NT2/D1 (cell line): ENCODE results near the gene FYCO1.

ENCODE experiments used
- DNase-seq: peaks from one replicate; pipeline ENCODE4 v3.0.0-alpha.2; 2011; ENCODE audit warnings: low read depth, low spot score
- H3K27me3 ChIP-seq: 2 replicates; pipeline ENCODE4 v1.6.0; 2011; ENCODE audit warnings: mild to moderate bottlenecking; ENCODE audit not compliant: insufficient read length, insufficient read depth
- H3K36me3 ChIP-seq: 2 replicates; pipeline ENCODE4 v1.6.1; 2011; ENCODE audit warnings: mild to moderate bottlenecking, low read length, mixed read lengths; ENCODE audit not compliant: insufficient read depth, insufficient read length
- H3K4me1 ChIP-seq: 2 replicates; pipeline ENCODE4 v1.5.1; 2011; ENCODE audit not compliant: insufficient read depth, insufficient read length
- H3K4me3 ChIP-seq: 2 replicates; pipeline ENCODE4 v1.5.1; 2011; ENCODE audit warnings: low read depth; ENCODE audit not compliant: insufficient read length
- H3K9ac ChIP-seq: 2 replicates; pipeline ENCODE4 v1.6.0; 2011; ENCODE audit warnings: low read depth; ENCODE audit not compliant: insufficient read length
- H3K9me3 ChIP-seq: 2 replicates; pipeline ENCODE4 v1.5.1; 2011; ENCODE audit warnings: mild to moderate bottlenecking, low read length; ENCODE audit not compliant: insufficient read depth
- SUZ12 ChIP-seq: IDR thresholded peaks from 2 replicates; pipeline ENCODE4 v1.6.1; 2011; ENCODE audit not compliant: insufficient read length, insufficient read depth; ENCODE audit errors: extremely low read depth
- YY1 ChIP-seq: IDR thresholded peaks from 2 replicates; pipeline ENCODE4 v1.6.1; 2011; ENCODE audit not compliant: insufficient read length, insufficient read depth
- ZNF274 ChIP-seq: IDR thresholded peaks from 2 replicates; pipeline ENCODE4 v1.6.1; 2011; ENCODE audit warnings: mild to moderate bottlenecking, low read depth, low read length

Gene FYCO1

DNA sequence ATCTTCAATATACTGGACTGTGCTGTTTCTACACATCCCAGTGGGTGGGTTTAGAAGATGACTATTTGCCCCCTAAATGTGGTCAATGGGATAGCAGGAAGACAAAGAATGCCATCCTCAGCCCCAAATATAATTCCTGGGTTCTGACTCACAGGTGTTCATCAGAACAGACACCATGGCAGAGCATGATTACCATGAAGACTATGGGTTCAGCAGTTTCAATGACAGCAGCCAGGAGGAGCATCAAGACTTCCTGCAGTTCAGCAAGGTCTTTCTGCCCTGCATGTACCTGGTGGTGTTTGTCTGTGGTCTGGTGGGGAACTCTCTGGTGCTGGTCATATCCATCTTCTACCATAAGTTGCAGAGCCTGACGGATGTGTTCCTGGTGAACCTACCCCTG is 49.3 kb downstream of the FYCO1 start:
- Histone ChIP-seq H3K36me3 (peaks cover 54% of the 10 kb centered on the region), H3K27me3 (no peaks in the 10 kb centered on the region), H3K4me3 (no peak overlapping the region), H3K9me3 (no peaks in the 10 kb centered on the region), H3K9ac (no peak overlapping the region), H3K4me1 (no peaks in the 10 kb centered on the region)
- no peak for DNase-seq
- no peak for TF ChIP-seq YY1
- no peak for TF ChIP-seq ZNF274
- no peak for TF ChIP-seq SUZ12

DNA sequence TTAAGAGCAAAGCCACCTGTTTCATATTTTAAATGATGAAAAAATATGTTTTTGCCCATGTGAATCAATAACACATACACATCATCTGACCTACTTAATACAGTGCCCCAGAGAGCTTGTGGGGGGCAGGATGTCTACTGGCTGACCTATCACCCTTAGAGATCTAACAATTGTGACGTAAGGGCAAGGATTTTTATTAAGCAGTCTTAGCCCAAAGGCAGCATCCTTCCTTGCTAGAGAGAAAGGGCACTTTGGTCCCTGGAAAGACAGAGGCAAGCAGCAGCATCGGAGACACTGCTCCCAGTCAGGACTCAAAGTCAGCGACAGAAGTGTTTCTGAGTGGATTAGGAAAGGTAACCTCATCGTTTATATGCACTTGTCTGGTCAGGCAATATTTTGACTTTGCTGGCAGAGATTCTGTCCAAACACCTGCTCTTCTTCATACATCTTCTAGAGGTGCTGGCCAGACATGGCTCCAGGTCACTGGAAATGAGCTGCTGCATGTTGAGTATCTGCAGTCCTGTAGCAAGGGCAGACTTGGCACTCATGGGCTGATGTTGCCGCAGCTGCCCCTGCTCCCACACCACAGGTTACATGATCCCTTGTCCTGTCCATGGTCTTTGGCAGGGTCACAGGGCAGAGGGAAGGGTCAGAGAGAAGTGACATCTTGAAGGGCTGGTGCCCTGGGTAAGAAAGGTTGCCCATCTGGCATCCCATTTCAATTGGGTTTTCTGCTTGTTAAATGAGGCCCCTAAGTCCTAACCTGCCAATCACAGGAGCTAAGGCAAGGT is 50.6 kb downstream of the FYCO1 start:
- no peak for DNase-seq
- TF ChIP-seq SUZ12: no peak
- TF ChIP-seq YY1: no peak
- no peak for TF ChIP-seq ZNF274
- Histone ChIP-seq H3K27me3 (no peaks in the 10 kb centered on the region), H3K9me3 (no peaks in the 10 kb centered on the region), H3K9ac (no peak overlapping the region), H3K4me1 (peaks cover 3% of the 10 kb centered on the region), H3K36me3 (peaks cover 41% of the 10 kb centered on the region), H3K4me3 (no peak overlapping the region)

DNA sequence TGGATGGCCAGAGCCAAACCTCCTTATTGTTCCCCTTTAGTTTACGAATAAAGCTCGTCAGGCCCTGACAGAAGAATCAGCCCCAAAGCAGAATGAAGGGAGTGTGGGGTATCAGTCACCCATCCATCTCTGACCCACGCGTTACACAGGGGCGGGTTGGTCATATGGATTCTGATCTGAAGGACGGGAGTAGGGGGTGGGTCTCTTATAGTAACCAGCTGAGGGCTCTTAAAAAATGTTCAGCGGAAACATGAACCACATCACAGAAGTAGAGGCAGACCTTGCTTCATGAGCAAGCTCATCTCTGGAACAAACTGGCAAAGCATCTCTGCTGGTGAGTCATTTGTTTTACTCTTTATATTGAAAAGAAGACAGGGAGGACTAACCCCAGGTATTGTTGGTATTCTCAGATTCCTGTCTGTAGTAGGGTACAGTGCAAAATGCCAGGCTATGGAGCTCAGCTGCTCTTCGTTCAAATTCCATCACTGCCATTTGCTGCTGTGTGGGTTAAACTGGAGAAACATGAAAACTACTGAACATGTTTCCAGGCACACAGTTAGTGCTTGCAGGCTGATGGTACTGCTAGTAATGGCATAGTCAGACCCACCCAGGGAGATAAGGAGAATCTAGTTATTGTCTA is 52.3 kb downstream of the FYCO1 start, which contains the start of gene CXCR6:
CXCR6 (plus strand) TSS at position 258 of the 640 bp plus-strand sequence. CDS start 3,018 bp downstream, outside the sequence.
- H3K27me3 ChIP-seq: no peaks in the 10 kb centered on the region
- no peak within 1 kb of the TSS for H3K4me3 ChIP-seq
- H3K4me1 ChIP-seq: peaks cover 3% of the 10 kb centered on the region
- TF ChIP-seq ZNF274: no peak
- TF ChIP-seq SUZ12: no peak
- no peak for TF ChIP-seq YY1
- H3K9ac ChIP-seq: no peak within 1 kb of the TSS
- H3K9me3 ChIP-seq: no peaks in the 10 kb centered on the region
- peaks cover 24% of the 10 kb centered on the region for H3K36me3 ChIP-seq
- no peak for DNase-seq

DNA sequence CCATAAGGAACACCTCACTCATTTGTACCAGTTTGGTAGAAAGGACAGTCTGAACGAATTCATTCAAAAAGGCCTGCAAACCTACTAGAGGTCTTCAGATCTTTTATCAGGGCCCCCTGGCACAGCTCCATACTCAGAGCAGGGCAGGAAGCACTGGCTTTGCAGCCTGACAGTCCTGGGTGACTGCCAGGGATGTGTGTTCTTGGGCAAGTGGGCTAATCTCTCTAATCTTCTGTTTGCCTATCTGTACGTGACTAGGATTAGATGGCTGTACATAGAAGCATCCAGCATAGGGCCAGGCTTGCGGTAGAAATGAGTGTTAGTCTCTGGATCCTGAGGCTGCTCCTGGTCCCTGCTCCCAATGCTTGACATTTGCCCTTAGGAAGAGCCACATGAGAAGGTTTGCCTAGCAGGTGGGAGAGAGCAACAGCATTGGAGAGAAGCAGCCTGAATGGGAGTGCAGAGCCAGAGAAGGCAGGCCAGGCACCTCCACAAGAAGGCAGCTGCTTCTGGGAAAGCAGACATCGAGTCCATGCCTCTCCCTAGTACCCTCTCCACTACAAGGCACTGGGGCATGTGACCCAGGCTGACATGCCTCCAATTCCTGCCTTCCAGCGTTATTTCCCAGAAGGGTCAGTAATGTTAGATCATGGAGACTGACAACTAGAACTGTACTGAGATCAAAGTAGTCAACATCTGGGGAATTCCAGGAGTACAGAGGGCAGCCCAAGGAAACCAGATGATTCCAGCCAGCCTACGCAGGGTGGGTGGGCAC is 53.4 kb downstream of the FYCO1 start:
- Histone ChIP-seq H3K4me1 (peaks cover 5% of the 10 kb centered on the region), H3K9ac (no peak overlapping the region), H3K27me3 (no peaks in the 10 kb centered on the region), H3K9me3 (no peaks in the 10 kb centered on the region), H3K36me3 (peaks cover 19% of the 10 kb centered on the region), H3K4me3 (no peak overlapping the region)
- TF ChIP-seq SUZ12 (no peak), ZNF274 (no peak), YY1 (no peak)
- DNase-seq: no peak

DNA sequence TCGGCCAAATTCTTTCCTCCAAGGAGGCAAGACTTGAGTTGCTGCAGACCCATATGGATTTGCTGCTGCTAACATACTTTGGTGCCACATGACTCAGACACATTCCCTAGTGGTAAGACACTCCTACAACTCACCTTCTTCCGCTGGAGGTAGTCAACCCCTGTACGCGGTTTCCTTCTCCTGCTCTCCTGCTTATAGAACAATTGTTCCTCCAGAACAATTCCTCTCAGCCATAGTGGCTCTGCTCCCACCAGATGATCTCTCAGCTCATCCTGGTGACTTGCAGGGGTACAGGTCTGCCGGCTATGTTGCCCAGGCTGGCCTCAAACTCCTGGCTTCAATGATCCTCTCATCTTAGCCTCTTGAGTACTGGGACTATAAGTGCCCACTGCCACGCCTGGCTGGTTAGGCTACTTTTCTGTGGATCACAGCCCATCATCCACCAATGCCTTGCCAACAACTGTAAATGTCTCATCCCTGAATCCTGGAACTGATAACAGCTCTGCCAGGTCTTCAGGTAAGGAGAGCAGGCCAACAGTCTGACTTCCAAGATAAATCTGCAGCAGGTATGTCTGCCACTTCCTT is 54.8 kb downstream of the FYCO1 start:
- Histone ChIP-seq H3K4me1 (peaks cover 5% of the 10 kb centered on the region), H3K36me3 (peaks cover 15% of the 10 kb centered on the region)

DNA sequence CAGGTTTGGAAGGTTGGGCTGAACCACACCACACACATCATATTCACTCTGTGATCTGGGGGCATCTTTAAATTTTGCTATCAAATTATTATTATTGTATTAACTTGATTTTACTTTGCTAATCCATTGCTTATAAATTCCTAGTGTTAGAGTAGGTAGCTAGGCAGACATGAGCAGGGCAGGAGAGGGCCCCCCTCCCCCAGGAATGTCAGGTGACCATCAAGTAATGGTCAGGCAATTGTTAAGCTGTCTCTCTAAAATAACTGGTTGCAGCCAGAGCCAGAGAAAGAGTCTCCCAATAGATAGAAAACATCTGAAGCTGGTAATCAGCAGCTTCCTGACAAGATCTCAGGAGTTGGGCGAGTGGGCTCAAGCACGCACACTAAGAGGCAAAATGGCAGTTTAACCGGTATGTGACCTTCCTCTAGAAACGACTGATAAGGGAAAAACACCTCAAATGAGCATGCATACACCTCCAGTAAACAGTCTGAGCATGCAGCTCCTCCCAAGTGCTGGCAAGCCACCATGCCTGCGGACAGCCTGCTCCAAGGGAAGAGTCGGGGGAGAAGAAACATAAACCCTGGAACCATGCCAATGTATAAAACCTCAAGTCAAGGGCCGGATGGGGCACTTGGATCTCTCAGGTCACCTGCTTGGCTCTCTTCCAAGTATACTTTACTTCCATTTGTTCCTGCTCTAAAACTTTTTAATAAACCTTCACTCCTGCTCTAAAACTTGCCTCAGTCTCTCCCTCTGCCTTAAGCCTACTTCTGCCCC is 55.4 kb downstream of the FYCO1 start:
- Histone ChIP-seq H3K4me3 (no peak overlapping the region), H3K9ac (no peak overlapping the region), H3K36me3 (peaks cover 18% of the 10 kb centered on the region), H3K4me1 (peaks cover 5% of the 10 kb centered on the region), H3K9me3 (no peaks in the 10 kb centered on the region), H3K27me3 (no peaks in the 10 kb centered on the region)
- DNase-seq: no peak
- no peak for TF ChIP-seq SUZ12
- no peak for TF ChIP-seq YY1
- no peak for TF ChIP-seq ZNF274

More for the DNA sequence above, 54.8 kb downstream of the FYCO1 start:
- Histone ChIP-seq H3K4me3 (no peak overlapping the region), H3K9ac (no peak overlapping the region), H3K9me3 (no peaks in the 10 kb centered on the region), H3K27me3 (no peaks in the 10 kb centered on the region)
- TF ChIP-seq SUZ12: no peak
- TF ChIP-seq YY1: no peak
- TF ChIP-seq ZNF274: no peak
- DNase-seq: no peak
